ENCODE results near the gene ANKRD34A. TPM values are rescaled to one million over a fixed set of nuclear protein-coding genes. Genes with fewer than 3 reads are reported as not detected.

ANKRD34A gene
- total and polyA plus RNA-seq, 2 of the 13 experiments (the other 11 are each of a cell fraction or from before 2014, with no cell fraction given), result 0.05 to 0.07 TPM

DNA sequence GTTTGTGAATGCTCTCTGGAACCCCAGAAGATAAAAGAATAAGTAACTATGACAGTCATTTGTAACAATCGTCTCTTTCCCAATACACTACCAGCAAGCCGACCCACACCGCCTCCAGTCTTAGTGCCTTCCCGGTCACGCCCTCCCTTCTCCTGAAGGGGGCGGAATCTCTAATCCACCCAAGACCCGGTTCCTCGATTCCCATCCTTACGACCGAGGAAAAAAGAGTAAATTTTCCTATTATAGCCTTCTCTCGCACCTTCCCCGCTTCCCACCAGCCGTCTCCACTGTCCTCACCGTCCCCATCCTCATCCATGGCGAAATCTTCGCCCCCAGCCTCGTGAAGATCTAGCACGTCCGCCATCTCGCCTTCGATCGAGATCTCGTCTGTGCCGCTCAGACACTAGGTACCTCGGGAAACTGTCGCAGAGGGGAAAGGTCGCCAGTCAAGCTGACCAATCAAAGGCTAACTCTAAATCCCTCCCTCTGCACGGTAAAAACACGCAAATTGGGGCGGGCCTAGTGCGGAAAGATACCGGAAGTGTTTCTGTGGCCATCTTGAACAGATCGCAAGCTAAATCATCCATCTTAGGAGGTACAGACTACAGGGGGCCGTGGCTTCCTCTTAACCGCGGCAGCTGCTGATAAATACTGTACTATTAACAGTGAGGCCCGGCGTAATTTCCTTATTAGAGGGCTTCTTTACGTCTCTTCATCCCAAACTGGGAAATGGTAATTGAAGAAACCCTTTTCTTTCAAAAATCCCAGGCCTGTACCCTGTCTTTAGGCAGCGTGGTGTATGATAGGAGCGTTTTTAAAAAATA lies 37.1 kb downstream of the ANKRD34A start, which contains the start of gene RBM8A (continued):
- TF ChIP-seq, protein P1, sequence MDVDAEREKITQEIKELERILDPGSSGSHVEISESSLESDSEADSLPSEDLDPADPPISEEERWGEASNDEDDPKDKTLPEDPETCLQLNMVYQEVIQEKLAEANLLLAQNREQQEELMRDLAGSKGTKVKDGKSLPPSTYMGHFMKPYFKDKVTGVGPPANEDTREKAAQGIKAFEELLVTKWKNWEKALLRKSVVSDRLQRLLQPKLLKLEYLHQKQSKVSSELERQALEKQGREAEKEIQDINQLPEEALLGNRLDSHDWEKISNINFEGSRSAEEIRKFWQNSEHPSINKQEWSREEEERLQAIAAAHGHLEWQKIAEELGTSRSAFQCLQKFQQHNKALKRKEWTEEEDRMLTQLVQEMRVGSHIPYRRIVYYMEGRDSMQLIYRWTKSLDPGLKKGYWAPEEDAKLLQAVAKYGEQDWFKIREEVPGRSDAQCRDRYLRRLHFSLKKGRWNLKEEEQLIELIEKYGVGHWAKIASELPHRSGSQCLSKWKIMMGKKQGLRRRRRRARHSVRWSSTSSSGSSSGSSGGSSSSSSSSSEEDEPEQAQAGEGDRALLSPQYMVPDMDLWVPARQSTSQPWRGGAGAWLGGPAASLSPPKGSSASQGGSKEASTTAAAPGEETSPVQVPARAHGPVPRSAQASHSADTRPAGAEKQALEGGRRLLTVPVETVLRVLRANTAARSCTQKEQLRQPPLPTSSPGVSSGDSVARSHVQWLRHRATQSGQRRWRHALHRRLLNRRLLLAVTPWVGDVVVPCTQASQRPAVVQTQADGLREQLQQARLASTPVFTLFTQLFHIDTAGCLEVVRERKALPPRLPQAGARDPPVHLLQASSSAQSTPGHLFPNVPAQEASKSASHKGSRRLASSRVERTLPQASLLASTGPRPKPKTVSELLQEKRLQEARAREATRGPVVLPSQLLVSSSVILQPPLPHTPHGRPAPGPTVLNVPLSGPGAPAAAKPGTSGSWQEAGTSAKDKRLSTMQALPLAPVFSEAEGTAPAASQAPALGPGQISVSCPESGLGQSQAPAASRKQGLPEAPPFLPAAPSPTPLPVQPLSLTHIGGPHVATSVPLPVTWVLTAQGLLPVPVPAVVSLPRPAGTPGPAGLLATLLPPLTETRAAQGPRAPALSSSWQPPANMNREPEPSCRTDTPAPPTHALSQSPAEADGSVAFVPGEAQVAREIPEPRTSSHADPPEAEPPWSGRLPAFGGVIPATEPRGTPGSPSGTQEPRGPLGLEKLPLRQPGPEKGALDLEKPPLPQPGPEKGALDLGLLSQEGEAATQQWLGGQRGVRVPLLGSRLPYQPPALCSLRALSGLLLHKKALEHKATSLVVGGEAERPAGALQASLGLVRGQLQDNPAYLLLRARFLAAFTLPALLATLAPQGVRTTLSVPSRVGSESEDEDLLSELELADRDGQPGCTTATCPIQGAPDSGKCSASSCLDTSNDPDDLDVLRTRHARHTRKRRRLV (CRISPR knock-in tag; IDR thresholded peaks at IDR 0.05), result no peak
- TF ChIP-seq NFE2L1 (CRISPR knock-in tag; IDR thresholded peaks at IDR 0.05; ENCODE audit: borderline replicate concordance), result no peak
- no peak for TF ChIP-seq TCF7 (IDR thresholded peaks at IDR 0.05; ENCODE audit: low read depth)
- TF ChIP-seq HNF4A (CRISPR knock-in tag; IDR thresholded peaks at IDR 0.05), result peak; percentile 19; the same call in 1 of the 2 replicates
- peak; percentile 92 for TF ChIP-seq NFYC (CRISPR knock-in tag; IDR thresholded peaks at IDR 0.05)
- TF ChIP-seq HNRNPLL (IDR thresholded peaks at IDR 0.05; ENCODE audit: low read depth, low read length, poor library complexity, severe bottlenecking), result no peak
- no peak for TF ChIP-seq ZNF678 (CRISPR knock-in tag; IDR thresholded peaks at IDR 0.05)
- TF ChIP-seq MIER2 (CRISPR knock-in tag; IDR thresholded peaks at IDR 0.05), result no peak
- peak; percentile 90 for TF ChIP-seq POGZ (CRISPR knock-in tag; IDR thresholded peaks at IDR 0.05)
- TF ChIP-seq, protein P2, sequence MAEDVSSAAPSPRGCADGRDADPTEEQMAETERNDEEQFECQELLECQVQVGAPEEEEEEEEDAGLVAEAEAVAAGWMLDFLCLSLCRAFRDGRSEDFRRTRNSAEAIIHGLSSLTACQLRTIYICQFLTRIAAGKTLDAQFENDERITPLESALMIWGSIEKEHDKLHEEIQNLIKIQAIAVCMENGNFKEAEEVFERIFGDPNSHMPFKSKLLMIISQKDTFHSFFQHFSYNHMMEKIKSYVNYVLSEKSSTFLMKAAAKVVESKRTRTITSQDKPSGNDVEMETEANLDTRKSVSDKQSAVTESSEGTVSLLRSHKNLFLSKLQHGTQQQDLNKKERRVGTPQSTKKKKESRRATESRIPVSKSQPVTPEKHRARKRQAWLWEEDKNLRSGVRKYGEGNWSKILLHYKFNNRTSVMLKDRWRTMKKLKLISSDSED (CRISPR knock-in tag; IDR thresholded peaks at IDR 0.05), result no peak
- TF ChIP-seq TOE1 (CRISPR knock-in tag; IDR thresholded peaks at IDR 0.05), result no peak; the same call in 1 of the 2 replicates
- TF ChIP-seq ZNF572 (CRISPR knock-in tag; IDR thresholded peaks at IDR 0.05), result no peak
- TF ChIP-seq, protein P3, sequence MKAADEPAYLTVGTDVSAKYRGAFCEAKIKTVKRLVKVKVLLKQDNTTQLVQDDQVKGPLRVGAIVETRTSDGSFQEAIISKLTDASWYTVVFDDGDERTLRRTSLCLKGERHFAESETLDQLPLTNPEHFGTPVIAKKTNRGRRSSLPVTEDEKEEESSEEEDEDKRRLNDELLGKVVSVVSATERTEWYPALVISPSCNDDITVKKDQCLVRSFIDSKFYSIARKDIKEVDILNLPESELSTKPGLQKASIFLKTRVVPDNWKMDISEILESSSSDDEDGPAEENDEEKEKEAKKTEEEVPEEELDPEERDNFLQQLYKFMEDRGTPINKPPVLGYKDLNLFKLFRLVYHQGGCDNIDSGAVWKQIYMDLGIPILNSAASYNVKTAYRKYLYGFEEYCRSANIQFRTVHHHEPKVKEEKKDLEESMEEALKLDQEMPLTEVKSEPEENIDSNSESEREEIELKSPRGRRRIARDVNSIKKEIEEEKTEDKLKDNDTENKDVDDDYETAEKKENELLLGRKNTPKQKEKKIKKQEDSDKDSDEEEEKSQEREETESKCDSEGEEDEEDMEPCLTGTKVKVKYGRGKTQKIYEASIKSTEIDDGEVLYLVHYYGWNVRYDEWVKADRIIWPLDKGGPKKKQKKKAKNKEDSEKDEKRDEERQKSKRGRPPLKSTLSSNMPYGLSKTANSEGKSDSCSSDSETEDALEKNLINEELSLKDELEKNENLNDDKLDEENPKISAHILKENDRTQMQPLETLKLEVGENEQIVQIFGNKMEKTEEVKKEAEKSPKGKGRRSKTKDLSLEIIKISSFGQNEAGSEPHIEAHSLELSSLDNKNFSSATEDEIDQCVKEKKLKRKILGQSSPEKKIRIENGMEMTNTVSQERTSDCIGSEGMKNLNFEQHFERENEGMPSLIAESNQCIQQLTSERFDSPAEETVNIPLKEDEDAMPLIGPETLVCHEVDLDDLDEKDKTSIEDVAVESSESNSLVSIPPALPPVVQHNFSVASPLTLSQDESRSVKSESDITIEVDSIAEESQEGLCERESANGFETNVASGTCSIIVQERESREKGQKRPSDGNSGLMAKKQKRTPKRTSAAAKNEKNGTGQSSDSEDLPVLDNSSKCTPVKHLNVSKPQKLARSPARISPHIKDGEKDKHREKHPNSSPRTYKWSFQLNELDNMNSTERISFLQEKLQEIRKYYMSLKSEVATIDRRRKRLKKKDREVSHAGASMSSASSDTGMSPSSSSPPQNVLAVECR (CRISPR knock-in tag; IDR thresholded peaks at IDR 0.05; ENCODE audit: borderline replicate concordance), result peak; percentile 85; the same call in 1 of the 2 replicates
- TF ChIP-seq, protein P4, sequence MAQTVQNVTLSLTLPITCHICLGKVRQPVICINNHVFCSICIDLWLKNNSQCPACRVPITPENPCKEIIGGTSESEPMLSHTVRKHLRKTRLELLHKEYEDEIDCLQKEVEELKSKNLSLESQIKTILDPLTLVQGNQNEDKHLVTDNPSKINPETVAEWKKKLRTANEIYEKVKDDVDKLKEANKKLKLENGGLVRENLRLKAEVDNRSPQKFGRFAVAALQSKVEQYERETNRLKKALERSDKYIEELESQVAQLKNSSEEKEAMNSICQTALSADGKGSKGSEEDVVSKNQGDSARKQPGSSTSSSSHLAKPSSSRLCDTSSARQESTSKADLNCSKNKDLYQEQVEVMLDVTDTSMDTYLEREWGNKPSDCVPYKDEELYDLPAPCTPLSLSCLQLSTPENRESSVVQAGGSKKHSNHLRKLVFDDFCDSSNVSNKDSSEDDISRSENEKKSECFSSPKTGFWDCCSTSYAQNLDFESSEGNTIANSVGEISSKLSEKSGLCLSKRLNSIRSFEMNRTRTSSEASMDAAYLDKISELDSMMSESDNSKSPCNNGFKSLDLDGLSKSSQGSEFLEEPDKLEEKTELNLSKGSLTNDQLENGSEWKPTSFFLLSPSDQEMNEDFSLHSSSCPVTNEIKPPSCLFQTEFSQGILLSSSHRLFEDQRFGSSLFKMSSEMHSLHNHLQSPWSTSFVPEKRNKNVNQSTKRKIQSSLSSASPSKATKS (CRISPR knock-in tag; IDR thresholded peaks at IDR 0.05), result no peak
- TF ChIP-seq ZBTB1 (CRISPR knock-in tag; IDR thresholded peaks at IDR 0.05; ENCODE audit: borderline replicate concordance), result no peak
- TF ChIP-seq ZFP37 (CRISPR knock-in tag; IDR thresholded peaks at IDR 0.05; ENCODE audit: borderline replicate concordance), result no peak
- no peak for TF ChIP-seq ARNT (IDR thresholded peaks at IDR 0.05)
